HepG2 (cell line): ENCODE data around the gene SOSTDC1. TPM values are rescaled to one million over a fixed set of nuclear protein-coding genes. Genes with fewer than 3 reads are reported as not detected.

Experiments
- ATAC-seq: fragments of 200-7000 bp; cut with Tn5 transposase; 3 replicates; pipeline ENCODE4 v1.9.1; 2020; ENCODE audit warnings: mild to moderate bottlenecking, moderate library complexity
- BruUV-seq: library from RNA; stranded (reverse); fragments of 400-500 nt; replicated peaks from 2 replicates; lab custom pipeline; 2021; lab: Mats Ljungman, UMichigan
- CTCF ChIA-PET: fragments of 300-600 bp; formaldehyde crosslinking; extraction: SDS; loops from one replicate; lab custom pipeline; 2021; ENCODE audit warnings: low total read pairs, inconsistent platforms, low intra/inter-chr PET ratio; lab: Yijun Ruan, JAX
- POLR2A ChIA-PET: fragments of 350-600 bp; sonication (Branson Sonifier 250); formaldehyde crosslinking; loops from one replicate; lab custom pipeline; 2020; ENCODE audit warnings: antibody characterized with exemption, inconsistent platforms; lab: Yijun Ruan, JAX
- DNase-seq: peaks from one replicate; pipeline ENCODE4 v3.0.0-alpha.2; 2015; ENCODE audit warnings: low spot score
- FAIRE-seq: peaks from 3 replicates; lab custom pipeline; 2011; peaks lifted over from hg19 to GRCh38; lab: Jason Lieb, UNC
- H2AFZ ChIP-seq: one replicate; pipeline ENCODE4 v1.6.1; 2011; ENCODE audit warnings: low read length, inconsistent platforms
- H3K27ac ChIP-seq: fragments of 300-600 bp; 3 replicates; pipeline ENCODE4 v1.8.0; 2011; ENCODE audit warnings: mixed run types, mild to moderate bottlenecking, mixed read lengths, low read length, inconsistent platforms; ENCODE audit not compliant: insufficient read depth; ENCODE audit errors: extremely low read length
- H3K27me3 ChIP-seq, 2 experiments: fragments of 200-600 bp in 1 of 2; 2 replicates in 1 of 2; 3 replicates in 1 of 2; pipeline versions ENCODE4 v1.6.0 to v1.8.0; 2011; ENCODE audit warnings: low read length in 2 of 2, mild to moderate bottlenecking in 2 of 2, moderate library complexity in 2 of 2, inconsistent platforms in 1 of 2; ENCODE audit not compliant: insufficient read depth in 2 of 2, control insufficient read depth in 1 of 2
- H3K36me3 ChIP-seq, 2 experiments: fragments of 200-600 bp in 1 of 2; replicated peaks in 1 of 2; 2 replicates in 1 of 2; 3 replicates in 1 of 2; pipeline versions ENCODE4 v1.5.1 to v1.8.0; 2011; ENCODE audit warnings: low read length in 2 of 2, inconsistent platforms in 1 of 2; ENCODE audit not compliant: insufficient read depth in 2 of 2, control insufficient read depth in 1 of 2
- H3K4me1 ChIP-seq: 2 replicates; pipeline ENCODE4 v1.5.1; 2012; ENCODE audit warnings: low read length, inconsistent platforms; ENCODE audit not compliant: insufficient read depth
- H3K4me2 ChIP-seq: 2 replicates; pipeline ENCODE4 v1.6.0; 2011; ENCODE audit warnings: low read depth, low read length, inconsistent platforms
- H3K4me3 ChIP-seq, 3 experiments: fragments of 200-600 bp in 1 of 3; sonication (generic), shearing (Covaris generic) in 1 of 3; replicated peaks in 1 of 3; 2 replicates each; pipeline ENCODE4 v1.5.1; 2011 to 2016; ENCODE audit warnings: low read length in 3 of 3, inconsistent platforms in 2 of 3, low read depth in 2 of 3, mild to moderate bottlenecking in 2 of 3, control low read depth in 1 of 3, mixed read lengths in 1 of 3; ENCODE audit not compliant: insufficient read depth in 1 of 3
- H3K79me2 ChIP-seq: one replicate; pipeline ENCODE4 v1.6.1; 2011; ENCODE audit warnings: low read length, inconsistent platforms; ENCODE audit not compliant: insufficient read depth
- H3K9ac ChIP-seq: 2 replicates; pipeline ENCODE4 v1.6.0; 2011; ENCODE audit warnings: mild to moderate bottlenecking, low read depth, low read length, inconsistent platforms; ENCODE audit not compliant: insufficient read depth
- H3K9me3 ChIP-seq: 2 replicates; pipeline ENCODE4 v1.5.1; 2012; ENCODE audit warnings: mild to moderate bottlenecking, low read length
- H4K20me1 ChIP-seq: 2 replicates; pipeline ENCODE4 v1.6.0; 2011; ENCODE audit warnings: inconsistent platforms, mild to moderate bottlenecking, low read length, moderate library complexity; ENCODE audit not compliant: insufficient read depth
- ARNT2 ChIP-seq: sonication (generic); formaldehyde crosslinking; IDR thresholded peaks from 2 replicates; pipeline ENCODE4 v1.8.0; 2022; ENCODE audit warnings: mild to moderate bottlenecking, low read depth, missing genetic modification reagents, moderate library complexity
- MAFG ChIP-seq: sonication (generic); formaldehyde crosslinking; IDR thresholded peaks from 2 replicates; pipeline ENCODE4 v1.5.1; 2020; ENCODE audit warnings: mild to moderate bottlenecking, missing genetic modification reagents
- SMARCE1 ChIP-seq: fragments of 450-650 bp; IDR thresholded peaks from 2 replicates; pipeline ENCODE4 v1.6.1; 2017; ENCODE audit warnings: borderline replicate concordance
- ZBTB42 ChIP-seq: sonication (generic); formaldehyde crosslinking; IDR thresholded peaks from 2 replicates; pipeline ENCODE4 v1.5.0; 2020; ENCODE audit warnings: mild to moderate bottlenecking, missing genetic modification reagents
- ZFP37 ChIP-seq: sonication (generic); formaldehyde crosslinking; IDR thresholded peaks from 2 replicates; pipeline ENCODE4 v1.4.0; 2020; ENCODE audit warnings: missing genetic modification reagents, borderline replicate concordance
- ZNF225 ChIP-seq: sonication (generic); formaldehyde crosslinking; IDR thresholded peaks from 2 replicates; pipeline ENCODE4 v1.4.0; 2020; ENCODE audit warnings: mild to moderate bottlenecking, missing genetic modification reagents
- ZNF234 ChIP-seq: sonication (generic); formaldehyde crosslinking; conservative IDR thresholded peaks from 2 replicates; pipeline ENCODE4 v1.5.1; 2020; ENCODE audit warnings: mild to moderate bottlenecking, missing genetic modification reagents
- ZNF556 ChIP-seq: sonication (generic); formaldehyde crosslinking; IDR thresholded peaks from 2 replicates; pipeline ENCODE4 v1.4.0; 2020; ENCODE audit warnings: mild to moderate bottlenecking, missing genetic modification reagents, borderline replicate concordance
- ZNF761 ChIP-seq: sonication (generic); formaldehyde crosslinking; conservative IDR thresholded peaks from 2 replicates; pipeline ENCODE4 v1.4.0; 2020; ENCODE audit warnings: mild to moderate bottlenecking, missing genetic modification reagents
- in situ Hi-C: cut with HindIII; loops from 2 replicates; pipeline ENCODE4 v1.10.0; 2017; ENCODE audit warnings: low pct_unique_long_range_greater_than_20kb; ENCODE audit not compliant: extremely low pct_ligation_motif_present
- intact Hi-C: fragments of 100-400 bp; cut with micrococcal nuclease; formaldehyde crosslinking; loops from one replicate; pipeline ENCODE4 v1.10.0; 2022; ENCODE audit not compliant: unreplicated experiment
- polyA plus RNA-seq, 8 experiments: library from polyadenylated mRNA; depleted of rRNA in 3 of 8; stranded (reverse) in 7 of 8; unstranded in 1 of 8; fragments of >200 nt; fragmentation: Illumina TruSeq in 4 of 8; extraction: Trizol in 4 of 8; gene quantifications; 2 replicates each; pipeline versions ENCODE4 v1.2.1 to v1.2.3, GENCODE V29; 2011 to 2016; ENCODE audit warnings: low read depth in 4 of 8, missing spikeins in 1 of 8, mixed read lengths in 1 of 8; ENCODE audit not compliant: insufficient read depth in 1 of 8
- total RNA-seq, 5 experiments: library from RNA; depleted of rRNA; stranded (reverse); fragments of >200 nt; fragmentation: Illumina TruSeq; extraction: Trizol; gene quantifications; 2 replicates each; pipeline ENCODE4 v1.2.3, GENCODE V29; 2016; ENCODE audit warnings: low read depth in 1 of 5
- TF ChIP-seq, protein P1 (sequence below): sonication (generic); formaldehyde crosslinking; IDR thresholded peaks from 2 replicates; pipeline ENCODE4 v1.4.0; 2020; ENCODE audit warnings: mild to moderate bottlenecking, missing genetic modification reagents
- TF ChIP-seq, protein P2 (sequence below), 2 experiments: sonication (generic) in 1 of 2; formaldehyde crosslinking in 1 of 2; IDR thresholded peaks; 2 replicates each; pipeline versions ENCODE4 v1.6.1 to v1.9.0; 2014 to 2022; ENCODE audit warnings: antibody characterized with exemption in 1 of 2, borderline replicate concordance in 1 of 2, inconsistent platforms in 1 of 2, low read depth in 1 of 2, missing genetic modification reagents in 1 of 2

The SOSTDC1 gene
- total and polyA plus RNA-seq, 2 of the 13 experiments (the other 11 are each of a cell fraction or from before 2014, with no cell fraction given), result not detected

DNA sequence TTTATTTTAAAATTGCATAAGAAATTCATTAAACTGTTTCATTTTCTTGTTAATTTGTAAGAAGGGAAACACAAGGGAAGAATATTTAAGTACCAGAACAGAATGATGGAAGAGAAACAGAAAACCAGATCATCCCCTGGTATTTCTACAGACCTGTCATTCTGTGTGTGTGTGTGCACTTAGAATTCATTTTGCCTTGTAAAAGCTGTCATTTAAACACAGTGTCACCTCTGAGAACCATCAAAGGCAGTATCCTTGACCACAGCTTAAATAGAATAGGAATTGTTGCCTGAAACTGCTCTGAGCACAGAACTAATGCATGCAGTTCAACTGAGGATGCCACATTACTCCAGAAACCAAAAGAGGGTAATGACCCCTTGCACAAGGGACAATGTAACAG is 37.4 kb downstream of the SOSTDC1 start:
- no peak for FAIRE-seq
- ChIA-PET CTCF (no interaction called here), POLR2A (no interaction called here)
- no peak for ATAC-seq
- no peak overlapping the region for H2AFZ ChIP-seq
- no peak overlapping the region for H3K27ac ChIP-seq
- no peaks in the 10 kb centered on the region for H3K9me3 ChIP-seq
- H3K27me3 ChIP-seq, result no peaks in the 10 kb centered on the region
- no peaks in the 10 kb centered on the region for H3K36me3 ChIP-seq
- no TSS peak for BruUV-seq
- no peak overlapping the region for H3K9ac ChIP-seq
- no peaks in the 10 kb centered on the region for H3K4me1 ChIP-seq
- no peaks in the 10 kb centered on the region for H3K79me2 ChIP-seq
- H4K20me1 ChIP-seq, result no peaks in the 10 kb centered on the region
- intact Hi-C loops (no loop called here), in situ Hi-C loops (no loop called here)
- no peak overlapping the region for H3K4me3 ChIP-seq
- no peak overlapping the region for H3K4me2 ChIP-seq
- DNase-seq, result no peak
- TF ChIP-seq, protein P1, sequence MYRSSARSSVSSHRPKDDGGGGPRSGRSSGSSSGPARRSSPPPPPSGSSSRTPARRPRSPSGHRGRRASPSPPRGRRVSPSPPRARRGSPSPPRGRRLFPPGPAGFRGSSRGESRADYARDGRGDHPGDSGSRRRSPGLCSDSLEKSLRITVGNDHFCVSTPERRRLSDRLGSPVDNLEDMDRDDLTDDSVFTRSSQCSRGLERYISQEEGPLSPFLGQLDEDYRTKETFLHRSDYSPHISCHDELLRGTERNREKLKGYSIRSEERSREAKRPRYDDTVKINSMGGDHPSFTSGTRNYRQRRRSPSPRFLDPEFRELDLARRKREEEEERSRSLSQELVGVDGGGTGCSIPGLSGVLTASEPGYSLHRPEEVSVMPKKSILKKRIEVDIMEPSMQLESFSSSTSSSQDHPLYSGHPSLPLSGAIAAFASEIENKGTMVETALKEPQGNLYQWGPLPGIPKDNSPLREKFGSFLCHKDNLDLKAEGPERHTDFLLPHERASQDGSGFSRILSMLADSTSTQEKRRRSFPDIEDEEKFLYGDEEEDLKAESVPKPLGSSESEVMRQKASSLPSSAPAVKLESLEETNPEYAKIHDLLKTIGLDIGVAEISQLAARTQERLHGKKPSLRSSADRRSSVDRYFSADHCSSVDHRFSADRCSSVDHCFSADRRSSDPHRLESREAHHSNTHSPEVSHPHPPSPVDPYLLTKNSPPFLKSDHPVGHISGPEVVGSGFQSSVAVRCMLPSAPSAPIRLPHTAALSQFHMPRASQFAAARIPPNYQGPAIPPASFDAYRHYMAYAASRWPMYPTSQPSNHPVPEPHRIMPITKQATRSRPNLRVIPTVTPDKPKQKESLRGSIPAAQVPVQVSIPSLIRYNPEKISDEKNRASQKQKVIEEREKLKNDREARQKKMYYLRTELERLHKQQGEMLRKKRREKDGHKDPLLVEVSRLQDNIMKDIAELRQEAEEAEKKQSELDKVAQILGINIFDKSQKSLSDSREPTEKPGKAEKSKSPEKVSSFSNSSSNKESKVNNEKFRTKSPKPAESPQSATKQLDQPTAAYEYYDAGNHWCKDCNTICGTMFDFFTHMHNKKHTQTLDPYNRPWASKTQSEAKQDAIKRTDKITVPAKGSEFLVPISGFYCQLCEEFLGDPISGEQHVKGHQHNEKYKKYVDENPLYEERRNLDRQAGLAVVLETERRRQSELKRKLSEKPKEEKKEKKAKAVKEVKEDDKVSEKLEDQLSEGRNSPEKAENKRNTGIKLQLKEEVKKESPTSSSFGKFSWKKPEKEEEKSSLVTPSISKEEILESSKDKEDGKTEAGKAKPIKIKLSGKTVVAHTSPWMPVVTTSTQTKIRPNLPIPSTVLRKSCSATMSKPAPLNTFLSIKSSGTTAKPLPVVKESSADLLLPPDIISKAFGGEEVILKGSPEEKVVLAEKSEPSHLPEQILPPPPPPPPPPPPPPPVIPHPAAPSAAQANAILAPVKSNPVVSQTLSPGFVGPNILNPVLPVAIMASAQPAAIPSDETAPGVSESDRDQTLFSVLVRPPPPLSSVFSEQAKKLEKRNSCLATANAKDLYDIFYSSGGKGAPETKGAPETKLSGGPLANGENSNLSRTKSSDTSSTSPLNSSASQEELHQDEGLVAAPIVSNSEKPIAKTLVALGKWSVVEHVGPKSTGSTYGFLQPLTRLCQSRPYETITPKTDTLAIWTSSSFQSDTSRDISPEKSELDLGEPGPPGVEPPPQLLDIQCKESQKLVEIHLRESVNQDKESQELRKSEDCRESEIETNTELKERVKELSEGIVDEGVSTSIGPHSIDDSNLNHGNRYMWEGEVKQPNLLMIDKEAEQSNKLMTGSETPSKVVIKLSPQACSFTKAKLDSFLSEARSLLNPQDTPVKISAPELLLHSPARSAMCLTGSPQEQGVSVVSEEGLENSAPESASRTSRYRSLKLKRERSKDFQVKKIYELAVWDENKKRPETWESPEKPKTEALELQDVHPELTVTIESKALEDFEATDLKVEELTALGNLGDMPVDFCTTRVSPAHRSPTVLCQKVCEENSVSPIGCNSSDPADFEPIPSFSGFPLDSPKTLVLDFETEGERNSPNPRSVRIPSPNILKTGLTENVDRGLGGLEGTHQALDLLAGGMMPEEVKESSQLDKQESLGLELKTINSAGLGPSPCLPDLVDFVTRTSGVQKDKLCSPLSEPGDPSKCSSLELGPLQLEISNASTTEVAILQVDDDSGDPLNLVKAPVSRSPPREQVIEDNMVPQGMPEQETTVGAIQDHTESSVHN (CRISPR knock-in tag), result no peak
- no peak for TF ChIP-seq ZBTB42
- TF ChIP-seq, protein P2, sequence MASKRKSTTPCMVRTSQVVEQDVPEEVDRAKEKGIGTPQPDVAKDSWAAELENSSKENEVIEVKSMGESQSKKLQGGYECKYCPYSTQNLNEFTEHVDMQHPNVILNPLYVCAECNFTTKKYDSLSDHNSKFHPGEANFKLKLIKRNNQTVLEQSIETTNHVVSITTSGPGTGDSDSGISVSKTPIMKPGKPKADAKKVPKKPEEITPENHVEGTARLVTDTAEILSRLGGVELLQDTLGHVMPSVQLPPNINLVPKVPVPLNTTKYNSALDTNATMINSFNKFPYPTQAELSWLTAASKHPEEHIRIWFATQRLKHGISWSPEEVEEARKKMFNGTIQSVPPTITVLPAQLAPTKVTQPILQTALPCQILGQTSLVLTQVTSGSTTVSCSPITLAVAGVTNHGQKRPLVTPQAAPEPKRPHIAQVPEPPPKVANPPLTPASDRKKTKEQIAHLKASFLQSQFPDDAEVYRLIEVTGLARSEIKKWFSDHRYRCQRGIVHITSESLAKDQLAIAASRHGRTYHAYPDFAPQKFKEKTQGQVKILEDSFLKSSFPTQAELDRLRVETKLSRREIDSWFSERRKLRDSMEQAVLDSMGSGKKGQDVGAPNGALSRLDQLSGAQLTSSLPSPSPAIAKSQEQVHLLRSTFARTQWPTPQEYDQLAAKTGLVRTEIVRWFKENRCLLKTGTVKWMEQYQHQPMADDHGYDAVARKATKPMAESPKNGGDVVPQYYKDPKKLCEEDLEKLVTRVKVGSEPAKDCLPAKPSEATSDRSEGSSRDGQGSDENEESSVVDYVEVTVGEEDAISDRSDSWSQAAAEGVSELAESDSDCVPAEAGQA (IDR thresholded peaks at IDR 0.05; ENCODE audit: low read depth), result no peak
- TF ChIP-seq, protein P2 (CRISPR knock-in tag; IDR thresholded peaks at IDR 0.05; ENCODE audit: borderline replicate concordance), result no peak
- TF ChIP-seq ARNT2, result no peak
- TF ChIP-seq ZFP37, result no peak
- no peak for TF ChIP-seq ZNF234
- no peak for TF ChIP-seq ZNF225 (CRISPR knock-in tag)
- no peak for TF ChIP-seq MAFG (CRISPR knock-in tag)
- TF ChIP-seq ZNF556, result no peak
- TF ChIP-seq ZNF761 (CRISPR knock-in tag), result no peak
- no peak for TF ChIP-seq SMARCE1
